Measurements from ENCODE around the gene COMMD1.
"Not testable (repeated sequence)": the region's sequence is repeated elsewhere in the genome, so short reads cannot be mapped to it uniquely, and the experiment has no call there.

The COMMD1 gene

DNA sequence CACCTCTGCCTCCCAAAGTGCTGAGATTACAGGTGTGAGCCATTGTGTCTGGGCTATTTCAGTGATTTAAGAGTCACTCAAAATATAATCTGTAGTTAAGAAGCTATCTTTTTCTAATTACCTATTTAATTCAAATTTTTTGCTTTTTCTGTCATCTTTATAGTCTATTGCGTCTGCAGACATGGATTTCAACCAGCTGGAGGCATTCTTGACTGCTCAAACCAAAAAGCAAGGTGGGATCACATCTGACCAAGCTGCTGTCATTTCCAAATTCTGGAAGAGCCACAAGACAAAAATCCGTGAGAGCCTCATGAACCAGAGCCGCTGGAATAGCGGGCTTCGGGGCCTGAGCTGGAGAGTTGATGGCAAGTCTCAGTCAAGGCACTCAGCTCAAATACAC is 95.1 kb downstream of the COMMD1 start:
- Histone ChIP-seq H3K27me3 (ENCODE audit: low read depth, low read length) (no peaks in the 10 kb centered on the region), H3K4me3 (ENCODE audit: low read depth in 1 of 2, low read length in 2 of 2) (no peak overlapping the region), H3K9me3 (ENCODE audit: control insufficient read depth in 1 of 2, low read length in 2 of 2) (no peaks in the 10 kb centered on the region), H3K27ac (ENCODE audit: low read length) (no peak overlapping the region), H3K36me3 (ENCODE audit: control insufficient read depth in 1 of 2, insufficient read depth in 2 of 2, low read length in 2 of 2) (peaks cover 0 to 7% of the 10 kb centered on the region in 2 donors), H3K4me1 (ENCODE audit: control insufficient read depth in 1 of 2, insufficient read depth in 2 of 2, low read length in 2 of 2) (no peaks in the 10 kb centered on the region)

DNA sequence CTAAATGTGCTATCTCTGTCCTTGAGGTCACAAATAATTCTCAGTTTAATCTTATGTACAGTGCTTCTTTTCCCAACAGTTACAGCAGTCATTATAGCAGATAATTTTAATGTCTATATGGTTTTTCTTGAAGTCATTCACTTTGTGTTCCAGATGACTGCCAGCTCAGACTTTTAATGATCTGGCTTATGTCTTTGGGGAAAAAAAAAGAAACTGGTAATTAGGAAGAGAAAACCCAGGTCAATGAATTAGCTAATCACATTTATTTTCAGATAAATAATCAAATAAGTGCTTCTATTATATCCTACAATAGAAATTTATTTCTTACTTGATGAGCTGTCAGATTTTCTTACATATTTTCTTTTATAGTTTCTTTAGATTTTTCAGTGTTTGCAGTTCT is 96.0 kb downstream of the COMMD1 start:
- H3K36me3 ChIP-seq (ENCODE audit: control insufficient read depth in 1 of 2, insufficient read depth in 2 of 2, low read length in 2 of 2), result peaks cover 0 to 7% of the 10 kb centered on the region in 2 donors

DNA sequence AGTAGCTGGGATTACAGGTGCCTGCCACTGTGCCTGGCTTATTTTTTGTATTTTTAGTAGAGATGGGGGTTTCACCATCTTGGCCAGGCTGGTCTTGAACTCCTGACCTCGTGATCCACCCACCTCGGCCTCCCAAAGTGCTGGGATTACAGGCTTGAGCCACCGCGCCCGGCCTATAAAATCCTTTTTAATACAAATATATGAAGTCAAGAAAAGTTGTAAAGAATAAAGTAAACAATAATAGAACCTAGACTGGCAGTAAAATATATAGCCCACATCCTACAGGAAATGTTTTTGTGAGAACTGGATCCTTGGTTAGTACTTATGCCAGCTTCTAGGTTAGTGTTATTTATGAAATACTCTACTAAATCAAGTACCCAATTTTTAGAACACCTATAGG is 99.0 kb downstream of the COMMD1 start:
- H3K4me1 ChIP-seq (ENCODE audit: control insufficient read depth in 1 of 2, insufficient read depth in 2 of 2, low read length in 2 of 2); H3K27me3 ChIP-seq (ENCODE audit: low read depth, low read length); H3K27ac ChIP-seq (ENCODE audit: low read length); H3K36me3 ChIP-seq (ENCODE audit: control insufficient read depth in 1 of 2, insufficient read depth in 2 of 2, low read length in 2 of 2); H3K4me3 ChIP-seq (ENCODE audit: low read depth in 1 of 2, low read length in 2 of 2); H3K9me3 ChIP-seq (ENCODE audit: control insufficient read depth in 1 of 2, low read length in 2 of 2): not testable (repeated sequence)

More for the DNA sequence above, 96.0 kb downstream of the COMMD1 start:
- H3K9me3 ChIP-seq (ENCODE audit: control insufficient read depth in 1 of 2, low read length in 2 of 2), result no peaks in the 10 kb centered on the region
- no peaks in the 10 kb centered on the region for H3K27me3 ChIP-seq (ENCODE audit: low read depth, low read length)
- no peaks in the 10 kb centered on the region for H3K4me1 ChIP-seq (ENCODE audit: control insufficient read depth in 1 of 2, insufficient read depth in 2 of 2, low read length in 2 of 2)
- no peak overlapping the region for H3K4me3 ChIP-seq (ENCODE audit: low read depth in 1 of 2, low read length in 2 of 2)
- no peak overlapping the region for H3K27ac ChIP-seq (ENCODE audit: low read length)

DNA sequence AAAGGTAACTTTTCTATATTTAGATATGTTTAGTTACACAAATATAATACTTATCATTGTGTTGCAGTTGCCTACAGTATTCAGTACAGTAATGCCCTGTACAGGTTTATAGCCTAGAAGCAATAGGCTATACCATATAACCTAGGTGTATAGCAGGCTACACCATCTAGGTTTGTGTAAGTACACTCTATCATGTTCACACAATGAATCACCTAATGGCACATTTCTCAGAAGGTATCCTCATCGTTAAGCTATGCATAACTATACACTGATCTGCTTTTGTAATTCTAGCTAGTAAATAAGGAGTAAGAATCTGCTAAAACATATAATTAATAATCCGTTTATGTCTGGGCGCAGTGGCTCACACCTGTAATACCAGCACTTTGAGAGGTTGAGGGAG is 102.1 kb downstream of the COMMD1 start:
- H3K9me3 ChIP-seq (ENCODE audit: control insufficient read depth in 1 of 2, low read length in 2 of 2), result no peaks in the 10 kb centered on the region
- peaks cover 0 to 7% of the 10 kb centered on the region in 2 donors for H3K36me3 ChIP-seq (ENCODE audit: control insufficient read depth in 1 of 2, insufficient read depth in 2 of 2, low read length in 2 of 2)
- H3K27me3 ChIP-seq (ENCODE audit: low read depth, low read length), result no peaks in the 10 kb centered on the region

DNA sequence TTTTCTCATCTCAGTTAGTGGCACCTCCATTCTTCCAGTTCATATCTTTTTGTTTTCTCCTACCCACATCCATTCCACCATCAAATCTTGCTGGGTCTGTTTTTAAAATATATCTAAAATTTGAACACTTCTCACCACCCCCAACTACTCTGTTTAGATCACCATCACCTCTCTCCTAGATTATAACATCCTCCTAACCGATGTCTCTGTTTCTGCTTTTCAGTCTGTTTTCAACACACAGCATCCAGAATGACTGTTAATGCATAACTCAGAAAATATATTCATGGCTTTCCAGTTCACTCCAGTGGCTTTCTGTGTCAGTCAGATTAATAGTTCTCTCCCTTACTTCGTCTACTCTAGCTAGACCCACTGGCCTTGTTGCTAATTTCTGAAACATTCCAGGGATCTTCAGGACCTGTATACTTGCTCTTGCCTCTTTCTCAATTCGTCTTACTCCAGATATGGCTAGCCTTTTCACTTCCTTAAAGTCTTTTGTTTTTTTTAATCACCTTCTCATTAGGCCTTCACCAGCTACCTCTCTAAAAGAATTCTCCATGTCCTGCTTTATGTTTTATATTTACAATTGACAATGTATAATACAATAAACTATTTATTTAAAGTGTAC is 105.3 kb downstream of the COMMD1 start:
- H3K9me3 ChIP-seq (ENCODE audit: control insufficient read depth in 1 of 2, low read length in 2 of 2), result no peaks in the 10 kb centered on the region
- no peak overlapping the region for H3K4me3 ChIP-seq (ENCODE audit: low read depth in 1 of 2, low read length in 2 of 2)
- H3K27ac ChIP-seq (ENCODE audit: low read length), result no peak overlapping the region
- H3K36me3 ChIP-seq (ENCODE audit: control insufficient read depth in 1 of 2, insufficient read depth in 2 of 2, low read length in 2 of 2), result no peaks in the 10 kb centered on the region
- H3K4me1 ChIP-seq (ENCODE audit: control insufficient read depth in 1 of 2, insufficient read depth in 2 of 2, low read length in 2 of 2), result peaks cover 5 to 9% of the 10 kb centered on the region in 2 donors
- H3K27me3 ChIP-seq (ENCODE audit: low read depth, low read length), result no peaks in the 10 kb centered on the region

More for the DNA sequence above, 102.1 kb downstream of the COMMD1 start:
- Histone ChIP-seq H3K4me3 (ENCODE audit: low read depth in 1 of 2, low read length in 2 of 2) (no peak overlapping the region), H3K27ac (ENCODE audit: low read length) (no peak overlapping the region), H3K4me1 (ENCODE audit: control insufficient read depth in 1 of 2, insufficient read depth in 2 of 2, low read length in 2 of 2) (no peaks in the 10 kb centered on the region)

DNA sequence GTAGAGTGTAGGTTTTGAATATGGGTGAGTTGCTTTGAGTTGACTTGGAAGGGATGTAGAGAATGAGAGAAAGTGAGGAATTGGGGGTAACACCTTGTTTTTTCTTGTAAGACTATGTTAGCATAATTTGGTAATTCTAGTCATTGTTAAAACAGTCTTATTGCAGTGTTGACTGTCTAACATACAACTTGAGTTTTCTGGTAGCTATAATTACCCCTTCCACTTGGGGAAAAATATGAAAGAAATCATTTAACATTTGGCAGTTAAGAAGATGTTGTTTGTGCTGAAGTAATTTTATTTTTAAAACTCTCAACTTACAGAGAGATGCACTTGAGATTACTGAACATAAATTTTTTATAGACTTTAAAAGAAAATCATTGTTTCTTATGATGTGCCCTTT is 108.2 kb downstream of the COMMD1 start:
- Histone ChIP-seq H3K36me3 (ENCODE audit: control insufficient read depth in 1 of 2, insufficient read depth in 2 of 2, low read length in 2 of 2) (no peaks in the 10 kb centered on the region), H3K9me3 (ENCODE audit: control insufficient read depth in 1 of 2, low read length in 2 of 2) (no peaks in the 10 kb centered on the region), H3K4me3 (ENCODE audit: low read depth in 1 of 2, low read length in 2 of 2) (no peak overlapping the region), H3K4me1 (ENCODE audit: control insufficient read depth in 1 of 2, insufficient read depth in 2 of 2, low read length in 2 of 2) (peaks cover 5 to 9% of the 10 kb centered on the region in 2 donors), H3K27ac (ENCODE audit: low read length) (no peak overlapping the region), H3K27me3 (ENCODE audit: low read depth, low read length) (no peaks in the 10 kb centered on the region)

DNA sequence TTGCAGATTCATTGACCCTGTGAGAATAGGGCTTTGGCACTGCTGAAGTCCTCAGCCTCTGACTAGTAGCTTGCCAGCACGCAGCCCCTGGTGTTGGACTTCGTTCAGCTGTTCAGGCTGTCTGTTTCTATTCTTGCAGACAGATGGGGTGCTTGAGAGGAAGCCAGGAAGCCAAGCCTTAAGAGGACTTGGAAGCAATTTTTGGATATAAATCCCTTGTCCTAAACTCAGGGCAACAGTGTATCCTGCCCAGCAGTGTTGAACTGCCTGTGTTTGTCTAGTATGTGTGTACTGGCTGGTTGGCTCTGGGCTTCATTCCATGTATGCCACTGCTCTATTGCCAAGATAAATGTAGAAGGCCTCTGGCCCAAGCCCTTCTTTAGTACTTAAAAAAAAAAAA is 108.6 kb downstream of the COMMD1 start:
- Histone ChIP-seq H3K27me3 (ENCODE audit: low read depth, low read length) (no peaks in the 10 kb centered on the region), H3K36me3 (ENCODE audit: control insufficient read depth in 1 of 2, insufficient read depth in 2 of 2, low read length in 2 of 2) (no peaks in the 10 kb centered on the region), H3K4me1 (ENCODE audit: control insufficient read depth in 1 of 2, insufficient read depth in 2 of 2, low read length in 2 of 2) (peaks cover 5 to 9% of the 10 kb centered on the region in 2 donors), H3K9me3 (ENCODE audit: control insufficient read depth in 1 of 2, low read length in 2 of 2) (no peaks in the 10 kb centered on the region), H3K4me3 (ENCODE audit: low read depth in 1 of 2, low read length in 2 of 2) (no peak overlapping the region), H3K27ac (ENCODE audit: low read length) (no peak overlapping the region)

DNA sequence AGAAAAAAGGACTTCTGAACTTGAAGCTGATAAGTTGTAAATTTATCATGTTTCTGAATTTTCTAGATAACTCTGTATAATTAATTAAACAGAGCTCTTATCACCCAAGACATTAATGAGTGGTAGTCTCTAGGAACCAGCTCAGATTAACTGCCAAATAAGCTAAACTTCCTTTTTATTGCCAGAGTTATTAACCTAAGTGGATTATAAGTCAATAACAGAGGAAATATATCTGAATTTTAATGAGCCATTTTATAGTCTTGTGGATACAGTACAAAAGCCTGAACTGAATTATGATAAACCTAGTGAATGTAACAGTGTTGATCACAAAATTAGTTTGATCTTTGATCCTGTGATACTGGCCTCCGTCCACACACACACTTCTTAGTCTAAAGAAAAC is 111.5 kb downstream of the COMMD1 start:
- Histone ChIP-seq H3K27me3 (ENCODE audit: low read depth, low read length) (no peaks in the 10 kb centered on the region), H3K36me3 (ENCODE audit: control insufficient read depth in 1 of 2, insufficient read depth in 2 of 2, low read length in 2 of 2) (no peaks in the 10 kb centered on the region), H3K4me1 (ENCODE audit: control insufficient read depth in 1 of 2, insufficient read depth in 2 of 2, low read length in 2 of 2) (peaks cover 5 to 12% of the 10 kb centered on the region in 2 donors), H3K9me3 (ENCODE audit: control insufficient read depth in 1 of 2, low read length in 2 of 2) (no peaks in the 10 kb centered on the region), H3K27ac (ENCODE audit: low read length) (no peak overlapping the region), H3K4me3 (ENCODE audit: low read depth in 1 of 2, low read length in 2 of 2) (no peak overlapping the region)

DNA sequence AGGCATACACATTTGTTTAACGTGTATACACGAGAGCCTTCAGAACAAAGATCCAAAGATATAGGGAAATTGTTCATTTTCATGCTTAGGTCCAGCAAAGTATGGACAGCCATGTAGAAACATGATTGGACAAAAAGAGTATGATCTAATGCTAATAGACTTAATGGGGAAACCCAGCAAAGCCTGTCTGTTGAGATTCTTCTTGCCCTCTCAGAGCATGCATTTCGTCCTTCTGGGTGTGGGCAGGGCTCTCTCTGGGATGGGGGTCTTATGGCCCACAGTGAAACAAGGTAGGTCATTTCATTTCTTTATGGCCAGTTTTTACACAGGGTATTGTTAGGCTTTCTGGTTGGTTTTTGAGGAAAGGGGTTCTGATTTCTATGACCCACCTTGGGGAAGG is 124.4 kb downstream of the COMMD1 start:
- no peak overlapping the region for H3K27ac ChIP-seq (ENCODE audit: low read length)
- no peak overlapping the region for H3K4me3 ChIP-seq (ENCODE audit: low read depth in 1 of 2, low read length in 2 of 2)
- no peaks in the 10 kb centered on the region for H3K36me3 ChIP-seq (ENCODE audit: control insufficient read depth in 1 of 2, insufficient read depth in 2 of 2, low read length in 2 of 2)
- H3K27me3 ChIP-seq (ENCODE audit: low read depth, low read length), result no peaks in the 10 kb centered on the region
- H3K4me1 ChIP-seq (ENCODE audit: control insufficient read depth in 1 of 2, insufficient read depth in 2 of 2, low read length in 2 of 2), result no peaks in the 10 kb centered on the region
- no peaks in the 10 kb centered on the region for H3K9me3 ChIP-seq (ENCODE audit: control insufficient read depth in 1 of 2, low read length in 2 of 2)

DNA sequence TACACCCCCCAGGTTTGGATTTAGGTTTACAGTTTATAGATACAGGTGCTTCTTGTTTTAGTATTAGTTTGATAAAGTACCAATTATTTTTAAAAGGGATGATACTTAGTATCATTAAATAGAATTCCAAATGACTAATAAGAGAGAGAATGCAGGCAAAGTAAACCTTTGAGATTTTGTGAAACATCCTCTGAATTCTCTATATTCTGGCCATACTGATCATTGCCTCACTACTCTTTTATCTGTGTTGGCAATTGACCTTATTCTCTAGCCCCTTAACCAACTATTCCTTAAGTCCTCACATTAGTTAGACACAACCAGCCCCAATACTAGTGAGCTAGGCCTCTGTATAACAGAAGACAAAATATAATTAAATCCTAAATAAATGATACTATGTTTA is 125.4 kb downstream of the COMMD1 start:
- H3K4me1 ChIP-seq (ENCODE audit: control insufficient read depth in 1 of 2, insufficient read depth in 2 of 2, low read length in 2 of 2), result no peaks in the 10 kb centered on the region
- no peaks in the 10 kb centered on the region for H3K36me3 ChIP-seq (ENCODE audit: control insufficient read depth in 1 of 2, insufficient read depth in 2 of 2, low read length in 2 of 2)
- no peaks in the 10 kb centered on the region for H3K27me3 ChIP-seq (ENCODE audit: low read depth, low read length)

DNA sequence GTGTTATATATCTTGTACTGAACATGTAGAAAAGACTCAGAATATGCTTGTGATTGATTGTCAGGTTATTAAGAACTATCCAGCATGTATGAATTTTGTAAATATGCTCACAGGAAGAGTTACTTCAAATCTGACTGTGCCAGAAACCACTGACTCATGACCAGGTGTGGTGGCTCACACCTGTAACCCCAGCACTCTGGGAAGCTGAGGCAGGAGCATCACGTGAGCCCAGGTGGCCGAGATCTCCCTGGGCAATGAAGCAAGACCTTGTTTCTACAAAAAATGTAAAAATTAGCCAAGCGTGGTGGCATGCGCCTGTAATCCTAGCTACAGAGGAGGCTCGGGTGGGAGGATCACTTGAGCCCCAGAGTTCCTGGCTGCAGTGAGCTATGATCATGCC is 126.6 kb downstream of the COMMD1 start:
- Histone ChIP-seq H3K27me3 (ENCODE audit: low read depth, low read length) (no peaks in the 10 kb centered on the region), H3K4me3 (ENCODE audit: low read depth in 1 of 2, low read length in 2 of 2) (no peak overlapping the region), H3K4me1 (ENCODE audit: control insufficient read depth in 1 of 2, insufficient read depth in 2 of 2, low read length in 2 of 2) (no peaks in the 10 kb centered on the region), H3K27ac (ENCODE audit: low read length) (no peak overlapping the region), H3K9me3 (ENCODE audit: control insufficient read depth in 1 of 2, low read length in 2 of 2) (no peaks in the 10 kb centered on the region), H3K36me3 (ENCODE audit: control insufficient read depth in 1 of 2, insufficient read depth in 2 of 2, low read length in 2 of 2) (no peaks in the 10 kb centered on the region)

More for the DNA sequence above, 125.4 kb downstream of the COMMD1 start:
- H3K27ac ChIP-seq (ENCODE audit: low read length), result no peak overlapping the region
- H3K4me3 ChIP-seq (ENCODE audit: low read depth in 1 of 2, low read length in 2 of 2), result no peak overlapping the region
- H3K9me3 ChIP-seq (ENCODE audit: control insufficient read depth in 1 of 2, low read length in 2 of 2), result no peaks in the 10 kb centered on the region

DNA sequence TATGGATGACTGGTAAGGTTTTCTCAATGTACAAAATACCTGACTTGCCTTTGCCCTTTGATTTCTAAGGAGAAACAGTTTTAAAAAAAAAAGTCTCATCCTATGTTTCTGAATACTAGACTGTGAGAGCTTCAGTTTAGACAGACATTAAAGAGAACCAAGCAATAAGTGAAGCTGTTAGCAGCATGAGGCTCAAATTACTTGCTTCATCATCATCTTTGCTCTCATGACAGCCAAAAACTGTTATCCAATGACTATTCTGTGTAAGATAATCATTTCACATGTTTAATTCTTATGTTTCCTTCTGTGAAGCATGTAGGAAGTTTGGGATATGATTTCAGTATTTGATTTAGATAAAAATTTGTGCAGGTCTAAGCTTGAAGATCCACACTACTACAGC is 129.2 kb downstream of the COMMD1 start:
- Histone ChIP-seq H3K36me3 (ENCODE audit: control insufficient read depth in 1 of 2, insufficient read depth in 2 of 2, low read length in 2 of 2) (no peaks in the 10 kb centered on the region), H3K9me3 (ENCODE audit: control insufficient read depth in 1 of 2, low read length in 2 of 2) (no peaks in the 10 kb centered on the region), H3K4me1 (ENCODE audit: control insufficient read depth in 1 of 2, insufficient read depth in 2 of 2, low read length in 2 of 2) (peaks cover 0 to 5% of the 10 kb centered on the region in 2 donors), H3K4me3 (ENCODE audit: low read depth in 1 of 2, low read length in 2 of 2) (no peak overlapping the region), H3K27me3 (ENCODE audit: low read depth, low read length) (no peaks in the 10 kb centered on the region), H3K27ac (ENCODE audit: low read length) (no peak overlapping the region)

Data from muscle layer of duodenum (tissue), 2 donors.